HepG2 (cell line): ENCODE data around the gene CCDC33. TPM values are rescaled to one million over a fixed set of nuclear protein-coding genes. Genes with fewer than 3 reads are reported as not detected.

Source experiments
- ADNP ChIP-seq: sonication (generic); formaldehyde crosslinking; IDR thresholded peaks from 2 replicates; pipeline ENCODE4 v1.4.0; 2020; ENCODE audit warnings: missing genetic modification reagents
- FOSL1 ChIP-seq: sonication (generic); formaldehyde crosslinking; IDR thresholded peaks from 2 replicates; pipeline ENCODE4 v1.9.0; 2021; ENCODE audit warnings: missing genetic modification reagents, borderline replicate concordance
- FOSL2 ChIP-seq: sonication (generic); formaldehyde crosslinking; IDR thresholded peaks from 2 replicates; pipeline ENCODE4 v1.4.0; 2020; ENCODE audit warnings: missing genetic modification reagents
- FOXK2 ChIP-seq: fragments of 450-650 bp; IDR thresholded peaks from 2 replicates; pipeline ENCODE4 v1.6.1; 2016
- KLF12 ChIP-seq: sonication (generic); formaldehyde crosslinking; IDR thresholded peaks from 2 replicates; pipeline ENCODE4 v1.4.0; 2020; ENCODE audit warnings: missing genetic modification reagents, borderline replicate concordance
- MAFF ChIP-seq: IDR thresholded peaks from 2 replicates; pipeline ENCODE4 v1.6.1; 2011; ENCODE audit warnings: low read depth, low read length, improper control_type of control experiment
- MAFK ChIP-seq, 2 experiments: IDR thresholded peaks in 1 of 2; conservative IDR thresholded peaks in 1 of 2; 2 replicates each; pipeline ENCODE4 v1.6.1; 2011; ENCODE audit warnings: improper control_type of control experiment in 2 of 2, low read length in 2 of 2
- SNAI1 ChIP-seq: sonication (generic); formaldehyde crosslinking; IDR thresholded peaks from 2 replicates; pipeline ENCODE4 v1.5.0; 2020; ENCODE audit warnings: mild to moderate bottlenecking, missing genetic modification reagents, borderline replicate concordance
- TOE1 ChIP-seq: sonication (generic); formaldehyde crosslinking; IDR thresholded peaks from 2 replicates; pipeline ENCODE4 v1.4.0; 2020; ENCODE audit warnings: mild to moderate bottlenecking, missing genetic modification reagents
- ZBTB7B ChIP-seq: sonication (generic); formaldehyde crosslinking; IDR thresholded peaks from 2 replicates; pipeline ENCODE4 v1.4.0; 2020; ENCODE audit warnings: missing genetic modification reagents
- ZFP36 ChIP-seq: fragments of 150-350 bp; IDR thresholded peaks from 2 replicates; pipeline ENCODE4 v1.6.1; 2018; ENCODE audit warnings: borderline replicate concordance, low read length, low read depth; ENCODE audit not compliant: partially characterized antibody
- ZNF20 ChIP-seq: sonication (generic); formaldehyde crosslinking; IDR thresholded peaks from 2 replicates; pipeline ENCODE4 v1.4.0; 2020; ENCODE audit warnings: mild to moderate bottlenecking, moderate library complexity, missing genetic modification reagents
- ZNF619 ChIP-seq: sonication (generic); formaldehyde crosslinking; IDR thresholded peaks from 2 replicates; pipeline ENCODE4 v1.4.0; 2020; ENCODE audit warnings: mild to moderate bottlenecking, missing genetic modification reagents
- ZSCAN29 ChIP-seq: sonication (generic); formaldehyde crosslinking; conservative IDR thresholded peaks from 2 replicates; pipeline ENCODE4 v1.4.0; 2020; ENCODE audit warnings: mild to moderate bottlenecking, missing genetic modification reagents
- polyA plus RNA-seq, 8 experiments: library from polyadenylated mRNA; depleted of rRNA in 3 of 8; stranded (reverse) in 7 of 8; unstranded in 1 of 8; fragments of >200 nt; fragmentation: Illumina TruSeq in 4 of 8; extraction: Trizol in 4 of 8; gene quantifications; 2 replicates each; pipeline versions ENCODE4 v1.2.1 to v1.2.3, GENCODE V29; 2011 to 2016; ENCODE audit warnings: low read depth in 4 of 8, missing spikeins in 1 of 8, mixed read lengths in 1 of 8; ENCODE audit not compliant: insufficient read depth in 1 of 8
- total RNA-seq, 5 experiments: library from RNA; depleted of rRNA; stranded (reverse); fragments of >200 nt; fragmentation: Illumina TruSeq; extraction: Trizol; gene quantifications; 2 replicates each; pipeline ENCODE4 v1.2.3, GENCODE V29; 2016; ENCODE audit warnings: low read depth in 1 of 5
- TF ChIP-seq, protein P1 (sequence below): sonication (generic); formaldehyde crosslinking; IDR thresholded peaks from 2 replicates; pipeline ENCODE4 v1.4.0; 2020; ENCODE audit warnings: mild to moderate bottlenecking, missing genetic modification reagents
- TF ChIP-seq, protein P2 (sequence below): sonication (generic); formaldehyde crosslinking; IDR thresholded peaks from 2 replicates; pipeline ENCODE4 v1.4.0; 2020; ENCODE audit warnings: missing genetic modification reagents, mild to moderate bottlenecking, borderline replicate concordance
- TF ChIP-seq, protein P3 (sequence below): sonication (generic); formaldehyde crosslinking; conservative IDR thresholded peaks from 2 replicates; pipeline ENCODE4 v1.4.0; 2020; ENCODE audit warnings: mild to moderate bottlenecking, missing genetic modification reagents, moderate library complexity
- TF ChIP-seq, protein P4 (sequence below): sonication (generic); formaldehyde crosslinking; IDR thresholded peaks from 2 replicates; pipeline ENCODE4 v1.8.1; 2023; ENCODE audit warnings: mild to moderate bottlenecking, missing genetic modification reagents, borderline replicate concordance
- TF ChIP-seq, protein P5 (sequence below): sonication (generic); formaldehyde crosslinking; IDR thresholded peaks from 2 replicates; pipeline ENCODE4 v1.4.0; 2020; ENCODE audit warnings: mild to moderate bottlenecking, missing genetic modification reagents

The CCDC33 gene
- total and polyA plus RNA-seq, 2 of the 13 experiments (the other 11 are each of a cell fraction or from before 2014, with no cell fraction given), result 0.30 TPM; not detected in 1

DNA sequence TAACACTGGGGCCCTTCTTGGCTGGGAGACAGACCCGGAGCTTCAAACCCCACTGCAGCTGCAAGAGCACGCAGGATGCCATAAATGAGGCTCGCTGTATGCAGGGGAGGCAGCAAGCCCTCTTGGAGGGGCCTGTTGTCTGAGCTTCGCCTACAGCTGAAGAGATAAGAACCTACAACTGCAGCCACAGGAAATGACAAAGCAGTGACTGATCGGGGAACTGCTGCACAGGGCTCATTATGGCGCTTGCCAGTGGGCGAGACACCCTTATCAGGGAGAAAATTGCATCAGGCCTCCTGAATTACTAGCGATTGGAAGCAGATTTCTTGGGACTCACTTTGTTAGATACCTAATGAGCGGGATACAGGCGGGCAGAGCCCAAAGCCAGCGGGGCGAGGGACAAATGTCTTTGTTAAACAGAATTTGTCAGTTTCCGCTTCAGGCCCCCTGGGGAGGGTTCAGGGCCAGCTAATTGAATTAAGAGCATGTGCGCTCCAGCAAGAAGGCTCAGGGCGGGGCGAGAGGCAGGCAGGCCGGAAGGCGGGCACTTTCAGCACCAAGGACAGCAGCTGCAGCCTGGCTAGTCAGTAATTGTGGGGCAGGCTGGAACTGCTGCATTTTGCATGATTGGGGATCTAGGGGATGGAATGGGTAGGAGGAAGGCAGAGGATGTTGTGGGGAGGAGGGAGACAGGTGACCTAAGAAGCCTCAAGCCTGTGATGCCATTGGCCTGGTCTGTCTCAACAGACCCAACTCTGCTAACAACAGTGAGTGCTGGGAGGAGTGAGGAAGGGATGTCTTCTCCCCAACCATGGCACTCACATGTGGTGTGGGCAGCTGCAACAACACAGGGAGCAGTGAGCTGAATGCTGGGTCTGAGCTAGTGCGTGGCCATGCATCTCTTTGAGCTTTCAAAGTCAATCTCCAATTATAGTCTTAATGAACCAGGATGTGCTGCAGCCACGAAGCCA, 55.3 kb downstream of the CCDC33 start (continued):
- TF ChIP-seq, protein P1, sequence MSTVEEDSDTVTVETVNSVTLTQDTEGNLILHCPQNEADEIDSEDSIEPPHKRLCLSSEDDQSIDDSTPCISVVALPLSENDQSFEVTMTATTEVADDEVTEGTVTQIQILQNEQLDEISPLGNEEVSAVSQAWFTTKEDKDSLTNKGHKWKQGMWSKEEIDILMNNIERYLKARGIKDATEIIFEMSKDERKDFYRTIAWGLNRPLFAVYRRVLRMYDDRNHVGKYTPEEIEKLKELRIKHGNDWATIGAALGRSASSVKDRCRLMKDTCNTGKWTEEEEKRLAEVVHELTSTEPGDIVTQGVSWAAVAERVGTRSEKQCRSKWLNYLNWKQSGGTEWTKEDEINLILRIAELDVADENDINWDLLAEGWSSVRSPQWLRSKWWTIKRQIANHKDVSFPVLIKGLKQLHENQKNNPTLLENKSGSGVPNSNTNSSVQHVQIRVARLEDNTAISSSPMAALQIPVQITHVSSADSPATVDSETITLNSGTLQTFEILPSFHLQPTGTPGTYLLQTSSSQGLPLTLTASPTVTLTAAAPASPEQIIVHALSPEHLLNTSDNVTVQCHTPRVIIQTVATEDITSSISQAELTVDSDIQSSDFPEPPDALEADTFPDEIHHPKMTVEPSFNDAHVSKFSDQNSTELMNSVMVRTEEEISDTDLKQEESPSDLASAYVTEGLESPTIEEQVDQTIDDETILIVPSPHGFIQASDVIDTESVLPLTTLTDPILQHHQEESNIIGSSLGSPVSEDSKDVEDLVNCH (CRISPR knock-in tag), result no peak
- TF ChIP-seq, protein P2, sequence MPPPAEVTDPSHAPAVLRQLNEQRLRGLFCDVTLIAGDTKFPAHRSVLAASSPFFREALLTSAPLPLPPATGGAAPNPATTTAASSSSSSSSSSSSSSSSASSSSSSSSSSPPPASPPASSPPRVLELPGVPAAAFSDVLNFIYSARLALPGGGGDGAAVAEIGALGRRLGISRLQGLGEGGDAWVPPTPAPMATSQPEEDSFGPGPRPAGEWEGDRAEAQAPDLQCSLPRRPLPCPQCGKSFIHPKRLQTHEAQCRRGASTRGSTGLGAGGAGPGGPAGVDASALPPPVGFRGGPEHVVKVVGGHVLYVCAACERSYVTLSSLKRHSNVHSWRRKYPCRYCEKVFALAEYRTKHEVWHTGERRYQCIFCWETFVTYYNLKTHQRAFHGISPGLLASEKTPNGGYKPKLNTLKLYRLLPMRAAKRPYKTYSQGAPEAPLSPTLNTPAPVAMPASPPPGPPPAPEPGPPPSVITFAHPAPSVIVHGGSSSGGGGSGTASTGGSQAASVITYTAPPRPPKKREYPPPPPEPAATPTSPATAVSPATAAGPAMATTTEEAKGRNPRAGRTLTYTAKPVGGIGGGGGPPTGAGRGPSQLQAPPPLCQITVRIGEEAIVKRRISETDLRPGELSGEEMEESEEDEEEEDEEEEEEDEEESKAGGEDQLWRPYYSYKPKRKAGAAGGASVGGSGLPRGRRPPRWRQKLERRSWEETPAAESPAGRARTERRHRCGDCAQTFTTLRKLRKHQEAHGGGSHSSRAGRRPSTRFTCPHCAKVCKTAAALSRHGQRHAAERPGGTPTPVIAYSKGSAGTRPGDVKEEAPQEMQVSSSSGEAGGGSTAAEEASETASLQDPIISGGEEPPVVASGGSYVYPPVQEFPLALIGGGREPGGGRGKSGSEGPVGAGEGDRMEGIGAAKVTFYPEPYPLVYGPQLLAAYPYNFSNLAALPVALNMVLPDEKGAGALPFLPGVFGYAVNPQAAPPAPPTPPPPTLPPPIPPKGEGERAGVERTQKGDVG, result no peak
- TF ChIP-seq ZFP36 (no peak), ZNF619 (CRISPR knock-in tag) (no peak), FOXK2 (no peak), FOSL1 (0 out of 2 replicates have a peak, but pooled peaks have one; percentile 21), MAFF (no peak), ZBTB7B (CRISPR knock-in tag) (no peak), MAFK (conservative IDR thresholded peaks at IDR 0.05 in 1 of 2, IDR thresholded peaks at IDR 0.05 in 1 of 2; ENCODE audit: low read length in 2 of 2) (no peak), ZSCAN29 (CRISPR knock-in tag) (no peak), TOE1 (CRISPR knock-in tag) (0 out of 2 replicates have a peak, but pooled peaks have one; percentile 72), ZNF20 (CRISPR knock-in tag) (no peak), KLF12 (CRISPR knock-in tag) (peak; percentile 82; the same call in 1 of the 2 replicates), FOSL2 (CRISPR knock-in tag) (peak; percentile 51), ADNP (CRISPR knock-in tag) (no peak), SNAI1 (CRISPR knock-in tag) (peak; percentile 74; the same call in 1 of the 2 replicates)
- TF ChIP-seq, protein P3, sequence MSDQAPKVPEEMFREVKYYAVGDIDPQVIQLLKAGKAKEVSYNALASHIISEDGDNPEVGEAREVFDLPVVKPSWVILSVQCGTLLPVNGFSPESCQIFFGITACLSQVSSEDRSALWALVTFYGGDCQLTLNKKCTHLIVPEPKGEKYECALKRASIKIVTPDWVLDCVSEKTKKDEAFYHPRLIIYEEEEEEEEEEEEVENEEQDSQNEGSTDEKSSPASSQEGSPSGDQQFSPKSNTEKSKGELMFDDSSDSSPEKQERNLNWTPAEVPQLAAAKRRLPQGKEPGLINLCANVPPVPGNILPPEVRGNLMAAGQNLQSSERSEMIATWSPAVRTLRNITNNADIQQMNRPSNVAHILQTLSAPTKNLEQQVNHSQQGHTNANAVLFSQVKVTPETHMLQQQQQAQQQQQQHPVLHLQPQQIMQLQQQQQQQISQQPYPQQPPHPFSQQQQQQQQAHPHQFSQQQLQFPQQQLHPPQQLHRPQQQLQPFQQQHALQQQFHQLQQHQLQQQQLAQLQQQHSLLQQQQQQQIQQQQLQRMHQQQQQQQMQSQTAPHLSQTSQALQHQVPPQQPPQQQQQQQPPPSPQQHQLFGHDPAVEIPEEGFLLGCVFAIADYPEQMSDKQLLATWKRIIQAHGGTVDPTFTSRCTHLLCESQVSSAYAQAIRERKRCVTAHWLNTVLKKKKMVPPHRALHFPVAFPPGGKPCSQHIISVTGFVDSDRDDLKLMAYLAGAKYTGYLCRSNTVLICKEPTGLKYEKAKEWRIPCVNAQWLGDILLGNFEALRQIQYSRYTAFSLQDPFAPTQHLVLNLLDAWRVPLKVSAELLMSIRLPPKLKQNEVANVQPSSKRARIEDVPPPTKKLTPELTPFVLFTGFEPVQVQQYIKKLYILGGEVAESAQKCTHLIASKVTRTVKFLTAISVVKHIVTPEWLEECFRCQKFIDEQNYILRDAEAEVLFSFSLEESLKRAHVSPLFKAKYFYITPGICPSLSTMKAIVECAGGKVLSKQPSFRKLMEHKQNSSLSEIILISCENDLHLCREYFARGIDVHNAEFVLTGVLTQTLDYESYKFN, result no peak
- TF ChIP-seq, protein P4, sequence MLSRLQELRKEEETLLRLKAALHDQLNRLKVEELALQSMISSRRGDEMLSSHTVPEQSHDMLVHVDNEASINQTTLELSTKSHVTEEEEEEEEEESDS (CRISPR knock-in tag), result no peak
- TF ChIP-seq, protein P5, sequence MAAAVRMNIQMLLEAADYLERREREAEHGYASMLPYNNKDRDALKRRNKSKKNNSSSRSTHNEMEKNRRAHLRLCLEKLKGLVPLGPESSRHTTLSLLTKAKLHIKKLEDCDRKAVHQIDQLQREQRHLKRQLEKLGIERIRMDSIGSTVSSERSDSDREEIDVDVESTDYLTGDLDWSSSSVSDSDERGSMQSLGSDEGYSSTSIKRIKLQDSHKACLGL, result peak; percentile 72; the same call in 1 of the 2 replicates
